Measurements from ENCODE around the gene AGAP1. TPM values are rescaled to one million over a fixed set of nuclear protein-coding genes. Genes with fewer than 3 reads are reported as not detected.

AGAP1 gene
- total and polyA plus RNA-seq, 10 donors, result 1.1 to 26.6 (median 11.3) TPM

DNA sequence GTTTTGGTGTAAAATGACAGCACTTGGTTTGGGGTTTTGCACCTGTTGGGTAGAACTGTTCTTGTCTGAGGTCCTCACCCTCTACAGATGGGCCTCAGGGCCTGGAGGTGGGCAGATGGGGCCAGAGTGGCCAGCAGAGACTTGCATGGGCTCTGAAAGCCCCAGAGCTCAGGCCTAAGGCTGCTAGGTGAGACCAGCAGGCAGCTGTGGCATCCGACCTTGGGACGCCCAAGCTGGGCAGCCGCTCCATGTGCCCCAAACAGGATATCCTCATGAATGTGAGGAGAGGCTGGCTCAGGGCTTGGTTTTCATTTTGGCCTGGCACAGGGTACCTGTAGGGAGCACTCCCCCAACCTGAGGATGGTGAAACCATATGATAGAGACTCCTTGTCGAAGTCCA lies 636.1 kb downstream of the AGAP1 start:
- DNase-seq, result no peak
- Histone ChIP-seq H3K27me3 (replicated peaks in 1 of 7) (no peaks in the 10 kb centered on the region), H3K27ac (no peak overlapping the region), H3K9me3 (no peaks in the 10 kb centered on the region), H3K36me3 (peaks cover 0 to 6% (median 0%) of the 10 kb centered on the region in 6 donors), H3K4me1 (no peaks in the 10 kb centered on the region), H3K4me3 (no peak overlapping the region)
- intact Hi-C loops (cut with DNase I; ENCODE audit: low total_unique reads), result no loop called here
- TF ChIP-seq, protein P1, sequence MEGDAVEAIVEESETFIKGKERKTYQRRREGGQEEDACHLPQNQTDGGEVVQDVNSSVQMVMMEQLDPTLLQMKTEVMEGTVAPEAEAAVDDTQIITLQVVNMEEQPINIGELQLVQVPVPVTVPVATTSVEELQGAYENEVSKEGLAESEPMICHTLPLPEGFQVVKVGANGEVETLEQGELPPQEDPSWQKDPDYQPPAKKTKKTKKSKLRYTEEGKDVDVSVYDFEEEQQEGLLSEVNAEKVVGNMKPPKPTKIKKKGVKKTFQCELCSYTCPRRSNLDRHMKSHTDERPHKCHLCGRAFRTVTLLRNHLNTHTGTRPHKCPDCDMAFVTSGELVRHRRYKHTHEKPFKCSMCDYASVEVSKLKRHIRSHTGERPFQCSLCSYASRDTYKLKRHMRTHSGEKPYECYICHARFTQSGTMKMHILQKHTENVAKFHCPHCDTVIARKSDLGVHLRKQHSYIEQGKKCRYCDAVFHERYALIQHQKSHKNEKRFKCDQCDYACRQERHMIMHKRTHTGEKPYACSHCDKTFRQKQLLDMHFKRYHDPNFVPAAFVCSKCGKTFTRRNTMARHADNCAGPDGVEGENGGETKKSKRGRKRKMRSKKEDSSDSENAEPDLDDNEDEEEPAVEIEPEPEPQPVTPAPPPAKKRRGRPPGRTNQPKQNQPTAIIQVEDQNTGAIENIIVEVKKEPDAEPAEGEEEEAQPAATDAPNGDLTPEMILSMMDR (IDR thresholded peaks at IDR 0.05 in 8 of 11, conservative IDR thresholded peaks at IDR 0.05 in 3 of 11), result no peak
- no peak for TF ChIP-seq POLR2A (IDR thresholded peaks at IDR 0.05)
- no peak for TF ChIP-seq POLR2AphosphoS5 (IDR thresholded peaks at IDR 0.05)
- 79 to 91% (median 88%) methylated on average over 1 to 4 of the region's 4 CpGs for WGBS, 5 donors

GRCh38 chr2:236130349-236130998 lies 636.6 kb downstream of the AGAP1 start:
- WGBS, 5 donors, result 83 to 91% (median 88%) methylated on average over 6 of the region's 6 CpGs
- Histone ChIP-seq H3K9me3 (no peaks in the 10 kb centered on the region), H3K4me3 (no peak overlapping the region), H3K27me3 (replicated peaks in 1 of 7) (no peaks in the 10 kb centered on the region), H3K27ac (no peak overlapping the region), H3K36me3 (peaks cover 0 to 4% (median 0%) of the 10 kb centered on the region in 6 donors), H3K4me1 (no peaks in the 10 kb centered on the region)
- intact Hi-C loops (cut with DNase I; ENCODE audit: low total_unique reads), result no loop called here
- TF ChIP-seq POLR2AphosphoS5 (IDR thresholded peaks at IDR 0.05) (no peak), POLR2A (IDR thresholded peaks at IDR 0.05) (no peak)
- TF ChIP-seq, protein P1 (IDR thresholded peaks at IDR 0.05 in 8 of 11, conservative IDR thresholded peaks at IDR 0.05 in 3 of 11), result no peak
- no peak for DNase-seq

GRCh38 chr2:236131073-236131692 lies 637.3 kb downstream of the AGAP1 start:
- no peaks in the 10 kb centered on the region for H3K9me3 ChIP-seq
- TF ChIP-seq POLR2AphosphoS5 (IDR thresholded peaks at IDR 0.05) (no peak), POLR2A (IDR thresholded peaks at IDR 0.05) (no peak)
- TF ChIP-seq, protein P1 (IDR thresholded peaks at IDR 0.05 in 8 of 11, conservative IDR thresholded peaks at IDR 0.05 in 3 of 11), result no peak
- intact Hi-C loops (cut with DNase I; ENCODE audit: low total_unique reads), result no loop called here
- 71 to 89% (median 82%) methylated on average over 10 of the region's 10 CpGs for WGBS, 5 donors
- H3K4me1 ChIP-seq, result no peaks in the 10 kb centered on the region
- no peak for DNase-seq
- H3K27ac ChIP-seq, result no peak overlapping the region
- no peak overlapping the region for H3K4me3 ChIP-seq
- no peaks in the 10 kb centered on the region for H3K36me3 ChIP-seq
- H3K27me3 ChIP-seq (replicated peaks in 1 of 7), result no peaks in the 10 kb centered on the region

DNA sequence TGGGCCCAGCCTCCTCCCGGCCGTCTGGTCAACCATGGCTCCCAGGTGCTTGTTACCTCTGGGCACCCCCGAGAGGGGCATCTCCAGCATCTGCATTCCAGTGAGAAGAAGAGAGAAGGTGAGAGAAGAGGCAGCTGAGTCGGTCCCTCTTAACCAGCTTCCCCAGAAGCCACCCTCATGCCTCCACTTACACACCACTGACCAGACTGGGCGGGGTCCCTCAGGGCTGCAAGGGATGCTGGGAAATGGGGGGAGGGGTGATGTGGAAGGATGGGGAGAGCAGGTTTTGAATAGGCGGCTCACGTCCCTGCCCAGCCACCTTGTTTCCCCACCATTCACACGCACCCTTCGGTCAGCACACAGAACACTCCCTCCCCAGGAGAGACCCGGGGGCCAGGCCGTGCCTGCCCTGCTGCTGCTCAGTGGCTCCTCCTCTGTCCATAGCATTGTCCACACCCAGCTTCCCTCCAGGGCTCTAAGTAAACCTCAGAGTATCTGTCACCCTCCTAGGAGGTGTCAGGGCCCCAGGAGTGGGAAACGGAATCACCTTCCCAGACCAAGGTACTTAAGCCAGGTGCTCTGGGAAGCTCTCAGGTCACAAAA lies 639.7 kb downstream of the AGAP1 start:
- no peak for DNase-seq

More for the DNA sequence above, 639.7 kb downstream of the AGAP1 start:
- Histone ChIP-seq H3K9me3 (no peaks in the 10 kb centered on the region), H3K4me1 (no peaks in the 10 kb centered on the region), H3K27ac (no peak overlapping the region), H3K4me3 (no peak overlapping the region), H3K27me3 (replicated peaks in 1 of 7) (no peaks in the 10 kb centered on the region), H3K36me3 (no peaks in the 10 kb centered on the region)
- TF ChIP-seq, protein P1 (IDR thresholded peaks at IDR 0.05 in 8 of 11, conservative IDR thresholded peaks at IDR 0.05 in 3 of 11), result no peak
- TF ChIP-seq POLR2AphosphoS5 (IDR thresholded peaks at IDR 0.05) (no peak), POLR2A (IDR thresholded peaks at IDR 0.05) (no peak)
- WGBS, 5 donors, result 80 to 86% (median 83%) methylated on average over 6 to 12 of the region's 12 CpGs
- intact Hi-C loops (cut with DNase I; ENCODE audit: low total_unique reads), result no loop called here

All from spleen (tissue), 11 donors.